Coronary artery (tissue), 2 donors: ENCODE measurements around the gene LSM12.

Source experiments
- DNase-seq: peaks from one replicate; pipeline ENCODE4 v3.0.0-alpha.2; 2017; ENCODE audit warnings: low spot score
- H3K27ac ChIP-seq, 2 donors: fragments of 200-600 bp; sonication (generic); one replicate each; pipeline ENCODE4 v1.5.1; 2016 to 2019
- H3K4me3 ChIP-seq: fragments of 200-600 bp; sonication (generic); 2 replicates; pipeline ENCODE4 v1.5.1; 2016; ENCODE audit warnings: mild to moderate bottlenecking, moderate library complexity
- TF ChIP-seq, protein P1 (sequence below): fragments of 200-600 bp; sonication (generic); IDR thresholded peaks from one replicate; pipeline ENCODE4 v1.5.1; 2019; ENCODE audit warnings: antibody characterized with exemption

LSM12 gene

DNA sequence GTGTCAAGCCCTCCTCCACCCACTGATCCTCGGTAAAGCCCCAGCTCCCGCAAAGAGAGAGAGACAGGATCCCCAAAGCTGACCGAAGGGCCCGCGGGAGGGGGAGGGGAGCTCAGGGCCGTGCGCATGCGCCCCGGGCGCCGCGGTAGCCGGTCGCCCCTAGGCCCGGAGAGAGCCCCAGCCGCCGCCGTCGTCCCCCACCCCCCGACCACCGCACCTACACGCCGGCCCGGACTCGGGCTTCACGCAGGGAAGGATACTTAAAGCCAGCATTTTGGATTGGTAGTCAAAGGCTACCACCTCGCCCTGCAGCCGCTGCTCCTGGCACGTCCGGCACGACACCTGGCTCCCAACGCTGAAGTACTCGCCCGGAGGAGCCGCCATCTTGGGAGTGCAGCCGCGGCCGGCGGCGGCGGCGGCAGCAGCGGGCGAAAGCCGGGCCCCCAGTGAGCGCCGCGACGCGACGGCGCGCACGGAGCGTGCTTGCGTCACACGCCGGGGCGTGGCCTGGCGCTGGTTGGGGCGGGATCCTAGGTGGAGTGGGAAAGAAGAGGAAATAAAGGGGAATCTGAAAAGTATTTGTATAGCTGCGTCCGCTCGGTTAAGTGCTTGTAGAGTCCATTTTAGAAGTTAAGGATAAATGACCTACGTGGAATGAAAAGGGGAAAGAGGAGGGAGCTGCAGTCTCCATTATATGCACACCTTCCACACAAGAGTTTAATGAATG lies at the start of gene LSM12:
TSS of gene LSM12 (minus strand) at position 468 of the 727 bp plus-strand sequence. CDS start at position 384, 84 bp downstream.
- TF ChIP-seq, protein P1, sequence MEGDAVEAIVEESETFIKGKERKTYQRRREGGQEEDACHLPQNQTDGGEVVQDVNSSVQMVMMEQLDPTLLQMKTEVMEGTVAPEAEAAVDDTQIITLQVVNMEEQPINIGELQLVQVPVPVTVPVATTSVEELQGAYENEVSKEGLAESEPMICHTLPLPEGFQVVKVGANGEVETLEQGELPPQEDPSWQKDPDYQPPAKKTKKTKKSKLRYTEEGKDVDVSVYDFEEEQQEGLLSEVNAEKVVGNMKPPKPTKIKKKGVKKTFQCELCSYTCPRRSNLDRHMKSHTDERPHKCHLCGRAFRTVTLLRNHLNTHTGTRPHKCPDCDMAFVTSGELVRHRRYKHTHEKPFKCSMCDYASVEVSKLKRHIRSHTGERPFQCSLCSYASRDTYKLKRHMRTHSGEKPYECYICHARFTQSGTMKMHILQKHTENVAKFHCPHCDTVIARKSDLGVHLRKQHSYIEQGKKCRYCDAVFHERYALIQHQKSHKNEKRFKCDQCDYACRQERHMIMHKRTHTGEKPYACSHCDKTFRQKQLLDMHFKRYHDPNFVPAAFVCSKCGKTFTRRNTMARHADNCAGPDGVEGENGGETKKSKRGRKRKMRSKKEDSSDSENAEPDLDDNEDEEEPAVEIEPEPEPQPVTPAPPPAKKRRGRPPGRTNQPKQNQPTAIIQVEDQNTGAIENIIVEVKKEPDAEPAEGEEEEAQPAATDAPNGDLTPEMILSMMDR, result no peak
- H3K4me3 ChIP-seq, result peak within 1 kb of the TSS; percentile 81
- DNase-seq, result peak; percentile 90
- peak within 1 kb of the TSS; percentile 91 to 94 for H3K27ac ChIP-seq

DNA sequence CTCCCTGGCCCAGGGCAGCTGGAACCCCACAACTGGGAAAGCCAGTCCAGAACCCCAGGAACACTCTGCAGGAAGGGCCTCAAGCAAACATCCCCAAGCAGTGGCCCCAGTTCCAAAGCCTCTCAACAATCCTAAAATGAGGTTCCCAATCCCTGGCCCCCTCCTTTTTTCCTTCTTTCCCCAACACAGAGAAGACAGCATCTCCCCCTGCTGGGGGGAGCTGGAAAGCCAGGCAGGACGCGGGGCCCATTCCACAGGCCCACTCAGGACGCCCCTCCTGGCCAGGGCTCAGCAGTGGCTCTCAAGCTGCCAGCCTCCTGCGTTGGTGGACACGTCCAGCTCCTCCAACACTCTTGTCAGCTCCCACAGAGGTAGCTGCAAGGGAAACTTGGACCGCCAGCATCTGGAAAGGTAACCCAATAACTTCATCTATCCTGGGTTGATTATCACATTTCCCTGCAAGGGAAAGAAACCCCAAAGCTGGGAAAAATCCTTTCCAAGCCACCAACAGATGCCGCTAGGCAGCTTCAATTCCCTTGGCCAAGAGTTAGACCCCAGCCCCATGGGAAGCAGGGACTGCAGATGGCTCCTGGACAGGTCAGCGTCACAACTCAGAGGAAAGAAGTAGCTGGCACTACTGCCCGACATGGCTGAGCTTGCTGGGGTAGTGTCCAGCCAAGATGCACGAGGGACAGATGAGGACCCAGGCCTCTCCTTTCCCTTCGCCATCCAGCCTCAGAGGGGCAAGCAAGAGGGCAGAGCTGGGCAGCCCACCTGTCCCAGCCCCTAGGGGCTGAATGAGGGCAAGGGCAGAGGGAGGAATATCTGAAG lies 49.3 kb upstream of the LSM12 start:
- peak overlapping the region in 1 of 2 donors; percentile 33 for H3K27ac ChIP-seq
- peak; percentile 71 for DNase-seq

DNA sequence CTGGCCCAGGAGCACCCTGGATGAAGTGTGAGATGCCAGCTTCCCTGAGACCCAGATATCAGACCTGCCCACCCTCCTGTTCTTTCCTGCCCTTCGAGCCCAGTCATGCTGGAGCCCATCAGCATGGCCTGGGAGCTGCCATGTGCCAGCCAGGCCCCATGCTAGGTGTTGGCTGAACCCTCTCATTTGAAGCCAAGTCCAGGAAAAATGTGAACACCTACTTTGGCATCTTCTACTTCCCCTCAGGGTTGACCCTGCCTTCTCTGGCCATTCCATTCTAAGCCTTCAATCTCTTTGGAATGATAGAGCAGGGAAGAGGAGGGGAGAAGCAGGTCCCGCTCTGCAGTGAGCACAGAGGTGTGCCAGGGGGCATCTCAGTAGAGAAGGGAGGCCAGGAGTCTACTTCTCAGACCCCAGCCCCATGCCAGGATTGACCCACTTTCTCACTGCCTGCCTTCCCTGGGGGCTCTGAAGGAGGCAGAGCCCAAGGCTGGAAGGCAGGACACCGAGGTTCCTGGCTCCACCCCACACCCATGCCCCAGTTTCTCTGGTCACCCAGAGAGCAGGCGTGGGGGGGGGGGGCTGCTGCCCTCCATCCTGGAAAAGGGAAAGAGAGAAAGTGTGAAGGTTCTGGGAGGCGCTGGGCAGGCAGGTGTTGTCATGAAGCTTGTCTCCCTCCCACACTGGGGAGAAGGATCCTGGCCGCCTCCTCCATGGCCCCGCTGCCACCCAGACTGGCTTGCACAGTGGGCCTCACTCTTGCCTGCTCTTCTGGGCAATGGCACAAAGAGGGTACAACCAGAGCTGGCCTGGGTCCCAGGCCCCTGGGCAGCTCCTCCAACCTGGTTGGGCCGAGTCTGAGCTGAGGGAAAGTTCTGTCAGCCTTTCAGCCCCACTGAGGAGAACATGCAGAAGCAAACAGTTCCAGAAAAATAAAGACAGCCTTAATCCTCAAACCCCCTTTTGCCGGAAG lies 47.7 kb upstream of the LSM12 start:
- peak overlapping the region; percentile 88 to 97 for H3K27ac ChIP-seq
- TF ChIP-seq, protein P1, result no peak
- H3K4me3 ChIP-seq, result no peak overlapping the region
- peak; percentile 73 for DNase-seq

More for the DNA sequence above, 49.3 kb upstream of the LSM12 start:
- TF ChIP-seq, protein P1, result peak; percentile 50
- no peak overlapping the region for H3K4me3 ChIP-seq

DNA sequence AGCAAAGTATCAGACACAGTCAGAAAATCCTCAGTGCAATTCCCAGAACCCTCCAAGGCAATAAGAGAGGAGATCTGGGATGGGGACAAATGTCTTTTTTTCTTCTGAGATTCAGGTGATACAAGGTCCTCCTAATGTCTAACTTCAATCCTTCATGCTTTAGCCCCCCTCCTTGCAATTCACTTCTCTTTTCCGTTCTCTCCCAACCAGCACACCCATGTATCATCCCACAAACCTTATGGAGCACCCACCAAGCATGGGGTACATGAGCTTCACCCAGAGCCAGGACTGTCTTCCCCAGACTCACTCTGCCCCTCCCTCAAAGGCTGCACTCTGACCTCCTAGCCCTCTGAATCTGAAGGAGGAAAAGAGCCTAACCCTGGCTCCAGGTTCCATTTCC lies 46.9 kb upstream of the LSM12 start:
- DNase-seq, result no peak
- Histone ChIP-seq H3K27ac (peak overlapping the region; percentile 88 to 97), H3K4me3 (no peak overlapping the region)
- TF ChIP-seq, protein P1, result no peak

DNA sequence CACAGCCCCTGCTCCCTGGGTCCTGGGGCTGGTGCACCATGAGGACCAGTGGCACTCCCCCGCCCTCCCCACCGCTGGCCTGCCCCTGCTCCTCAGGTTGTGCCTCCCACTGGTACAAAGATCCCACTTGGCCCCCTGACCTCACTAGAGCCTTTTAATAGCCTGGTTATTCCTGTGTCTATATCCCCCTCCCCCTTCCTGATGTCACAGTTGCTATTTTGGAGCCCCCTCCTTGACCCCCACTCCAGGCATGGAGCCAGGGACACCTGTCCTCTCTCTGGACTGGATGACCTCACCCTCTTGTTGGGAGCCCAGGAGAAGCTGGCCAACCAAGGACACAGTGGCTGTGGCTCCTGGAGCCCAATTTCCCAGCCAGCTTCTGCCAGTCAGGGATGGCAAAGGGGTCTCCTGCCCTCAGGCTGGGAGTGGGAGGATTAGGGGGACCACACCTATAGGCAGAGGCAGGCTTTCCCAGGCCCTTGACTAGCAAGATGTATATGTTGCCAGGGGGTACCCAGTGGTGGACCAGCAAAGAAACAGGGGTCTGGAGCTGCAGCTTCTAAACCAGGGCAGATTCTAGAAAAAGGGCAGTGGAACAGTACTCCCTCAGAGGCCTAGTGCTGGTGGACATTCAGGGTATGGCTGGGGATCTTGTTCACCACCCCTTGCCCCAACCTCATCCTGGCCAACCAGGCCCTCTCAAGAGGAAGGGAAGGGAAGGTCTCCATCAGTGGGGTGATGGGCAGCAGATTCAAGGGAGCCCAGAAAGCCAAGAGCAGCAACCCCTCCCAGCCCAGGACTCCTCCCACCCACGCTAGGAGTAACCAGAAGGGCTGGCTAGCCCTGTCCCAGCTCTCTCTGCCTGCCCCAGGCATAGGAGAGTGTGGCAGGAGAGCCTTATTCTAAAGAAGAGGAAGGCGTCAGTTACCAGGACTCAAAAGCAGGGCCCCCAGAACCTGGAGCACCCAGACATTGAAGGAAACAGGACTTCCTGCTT lies 46.1 kb upstream of the LSM12 start:
- peak; percentile 76 for DNase-seq
- Histone ChIP-seq H3K27ac (peak overlapping the region; percentile 88 to 97), H3K4me3 (no peak overlapping the region)
- TF ChIP-seq, protein P1, result no peak
